ENCODE measurements around the gene PKP4. TPM values are rescaled to one million over a fixed set of nuclear protein-coding genes. Genes with fewer than 3 reads are reported as not detected.
A peak's percentile ranks its signal among the peaks of the same experiment; 100 is the strongest.

PKP4 gene
- total RNA-seq, 1 experiment from 2014 or later = 52.0 TPM

GRCh38 chr2:158624961-158625360 lies 168.2 kb downstream of the PKP4 start:
- no peak overlapping the region for H2AK5ac ChIP-seq (ENCODE audit: insufficient read length, low read length)
- H3K4me1 ChIP-seq (ENCODE audit: insufficient read depth, low read length) = no peaks in the 10 kb centered on the region
- H2BK120ac ChIP-seq (ENCODE audit: low read depth, low read length, poor library complexity, severe bottlenecking) = no peak overlapping the region
- H3K56ac ChIP-seq (ENCODE audit: insufficient read length, low read depth, low read length) = no peak overlapping the region
- no peak overlapping the region for H2AFZ ChIP-seq (ENCODE audit: low read length)
- H2BK5ac ChIP-seq (ENCODE audit: insufficient read length, low read length) = no peak overlapping the region
- H3K27ac ChIP-seq (ENCODE audit: insufficient read length, low read depth, low read length) = no peak overlapping the region
- WGBS (ENCODE audit: extremely low coverage, insufficient read length, low lambda C conversion rate) = no CpG with 5 or more reads among the region's 19 CpGs
- no peak overlapping the region for H3K14ac ChIP-seq (ENCODE audit: insufficient read depth, low read length)
- no peak overlapping the region for H3K18ac ChIP-seq (ENCODE audit: insufficient read length, low read depth, low read length)
- H4K20me1 ChIP-seq (ENCODE audit: control insufficient read depth, insufficient read depth, insufficient read length) = no peaks in the 10 kb centered on the region
- Mint-ChIP-seq H3K4me3 (no peak overlapping the region; a peak in 1 of 5 replicates), H3K36me3 (ENCODE audit: insufficient read depth in 1 of 3, low read depth in 3 of 3) (peaks cover 17 to 32% (median 31%) of the 10 kb centered on the region in 3 experiments; a peak in 6 of 7 replicates), H3K27ac (peak overlapping the region in 2 of 3 experiments; percentile 3 to 22; a peak in 1 of 7 replicates), H3K9me3 (no peaks in the 10 kb centered on the region), H3K4me1 (0 out of 4 replicates have a peak, but pooled peaks cover 0 to under 1% of the 10 kb centered on the region in 2 experiments), H3K27me3 (ENCODE audit: low read depth) (no peaks in the 10 kb centered on the region)
- no peak overlapping the region for H4K91ac ChIP-seq (ENCODE audit: insufficient read length, low read depth, low read length)
- no peak overlapping the region for H3K9ac ChIP-seq (ENCODE audit: extremely low read depth, insufficient read length, low read length)
- H2BK20ac ChIP-seq (ENCODE audit: low read depth, low read length, poor library complexity, severe bottlenecking) = no peak overlapping the region
- no peaks in the 10 kb centered on the region for H3K9me3 ChIP-seq (ENCODE audit: control insufficient read depth, low read depth, low read length)
- no peak overlapping the region for H3K23ac ChIP-seq (ENCODE audit: insufficient read length, low read depth, low read length)
- H2BK12ac ChIP-seq (ENCODE audit: insufficient read length, low read depth, low read length) = no peak overlapping the region
- no peak overlapping the region for H2BK15ac ChIP-seq (ENCODE audit: low read depth, low read length)
- H3K79me1 ChIP-seq (ENCODE audit: insufficient read depth, low read depth, low read length, poor library complexity, severe bottlenecking) = no peaks in the 10 kb centered on the region
- no peak for TF ChIP-seq CTCF (conservative IDR thresholded peaks at IDR 0.05)
- H3K4me2 ChIP-seq (ENCODE audit: insufficient read depth, insufficient read length, low read length) = no peak overlapping the region
- H3K79me2 ChIP-seq (ENCODE audit: insufficient read depth, low read length) = no peaks in the 10 kb centered on the region
- no peaks in the 10 kb centered on the region for H3K27me3 ChIP-seq (ENCODE audit: insufficient read depth, low read length)
- no peak overlapping the region for H4K8ac ChIP-seq (replicated peaks; ENCODE audit: insufficient read length, low read depth, low read length)
- H3T11ph ChIP-seq (ENCODE audit: low read length) = no peak overlapping the region
- no peak for DNase-seq
- H3K4ac ChIP-seq (ENCODE audit: low read depth, low read length) = no peak overlapping the region
- no peaks in the 10 kb centered on the region for H3K23me2 ChIP-seq (ENCODE audit: insufficient read length, low read depth, low read length, poor library complexity, severe bottlenecking)
- no peak overlapping the region for H4K5ac ChIP-seq (ENCODE audit: insufficient read length, low read depth, low read length)
